Esophagus (tissue), 2 donors: Measurements from ENCODE around the gene MED12L. TPM values are rescaled to one million over a fixed set of nuclear protein-coding genes. Genes with fewer than 3 reads are reported as not detected.

Experiments used
- H3K27ac ChIP-seq, 2 donors: one replicate each; pipeline ENCODE4 v1.5.1; 2013; ENCODE audit warnings: low read depth in 2 of 2, mild to moderate bottlenecking in 2 of 2, inconsistent platforms in 1 of 2, low read length in 1 of 2, moderate library complexity in 1 of 2
- H3K27me3 ChIP-seq, 2 donors: one replicate each; pipeline ENCODE4 v1.6.1; 2013; ENCODE audit warnings: low read length in 2 of 2, control low read depth in 1 of 2, mild to moderate bottlenecking in 1 of 2; ENCODE audit not compliant: insufficient read depth in 2 of 2, control insufficient read depth in 1 of 2
- H3K36me3 ChIP-seq, 2 donors: one replicate each; pipeline ENCODE4 v1.6.1; 2013; ENCODE audit warnings: low read length in 1 of 2; ENCODE audit not compliant: control insufficient read depth in 2 of 2, insufficient read depth in 2 of 2
- H3K4me1 ChIP-seq, 2 donors: one replicate each; pipeline ENCODE4 v1.6.1; 2013; ENCODE audit warnings: low read length in 1 of 2; ENCODE audit not compliant: control insufficient read depth in 2 of 2, insufficient read depth in 2 of 2
- H3K4me3 ChIP-seq, 2 donors: one replicate each; pipeline ENCODE4 v1.5.1; 2013; ENCODE audit warnings: low read length in 2 of 2, mild to moderate bottlenecking in 2 of 2, low read depth in 1 of 2, moderate library complexity in 1 of 2
- H3K9me3 ChIP-seq, 2 donors: one replicate each; pipeline ENCODE4 v1.6.1; 2013; ENCODE audit warnings: mild to moderate bottlenecking in 2 of 2, low read depth in 1 of 2, low read length in 1 of 2, moderate library complexity in 1 of 2; ENCODE audit not compliant: control insufficient read depth in 2 of 2, insufficient read depth in 1 of 2
- WGBS, 2 donors: extraction: QIAGEN DNeasy Blood & Tissue Kit; methylation state at CpG; one replicate each; pipeline ENCODE4 v1.1.7; 2013; 5-methylcytosine and 5-hydroxymethylcytosine counted together
- polyA plus RNA-seq, 2 donors: library from polyadenylated mRNA; stranded (reverse); fragments of 200-250 nt; gene quantifications; one replicate each; pipeline ENCODE4 v1.2.3, GENCODE V29; 2013
- donor health status: healthy with polysubstance abuse.
- donor health status: Bipolar disorder and iron deficiency.

The MED12L gene
- polyA plus RNA-seq, 2 donors: 0.05 to 0.08 TPM

GRCh38 chr3:151407928-151408327 is 322.5 kb downstream of the MED12L start:
- no peak overlapping the region for H3K27ac ChIP-seq
- no peak overlapping the region for H3K4me3 ChIP-seq
- H3K36me3 ChIP-seq: no peaks in the 10 kb centered on the region
- no peaks in the 10 kb centered on the region for H3K9me3 ChIP-seq
- no peaks in the 10 kb centered on the region for H3K27me3 ChIP-seq
- 83 to 90% methylated on average over 2 of the region's 2 CpGs for WGBS, 2 donors
- no peaks in the 10 kb centered on the region for H3K4me1 ChIP-seq

- Histone ChIP-seq H3K27ac (no peak overlapping the region), H3K36me3 (no peaks in the 10 kb centered on the region), H3K4me1 (no peaks in the 10 kb centered on the region), H3K4me3 (no peak overlapping the region), H3K27me3 (no peaks in the 10 kb centered on the region), H3K9me3 (no peaks in the 10 kb centered on the region)
- 89 to 91% methylated on average over 9 of the region's 9 CpGs for WGBS, 2 donors
These were observed 325.6 kb downstream of the MED12L start for GRCh38 chr3:151410891-151411559.

GRCh38 chr3:151412989-151413388 is 327.5 kb downstream of the MED12L start:
- Histone ChIP-seq H3K4me1 (no peaks in the 10 kb centered on the region), H3K4me3 (no peak overlapping the region), H3K36me3 (no peaks in the 10 kb centered on the region), H3K27ac (no peak overlapping the region), H3K27me3 (no peaks in the 10 kb centered on the region), H3K9me3 (no peaks in the 10 kb centered on the region)
- 84 to 89% methylated on average over 5 of the region's 5 CpGs for WGBS, 2 donors

DNA sequence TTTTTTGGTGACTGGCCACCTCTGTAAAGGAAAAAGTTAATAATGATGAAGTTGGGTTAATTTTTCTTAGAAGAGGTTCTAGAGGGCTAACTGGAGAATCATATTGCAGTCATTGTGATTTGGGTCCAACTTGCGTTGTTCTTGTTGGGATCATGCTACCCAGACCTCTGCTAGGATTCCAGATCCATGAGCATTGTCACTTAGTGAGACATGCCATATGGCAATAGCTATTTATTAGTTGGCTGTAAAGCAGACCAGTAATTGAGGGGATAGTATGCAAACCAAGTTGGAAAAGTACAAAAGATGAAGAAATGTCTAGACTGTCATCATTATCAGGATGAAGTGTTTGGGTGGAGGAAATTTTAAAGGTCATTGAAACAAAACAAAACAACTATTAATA is 329.8 kb downstream of the MED12L start:
- no peaks in the 10 kb centered on the region for H3K36me3 ChIP-seq
- H3K4me1 ChIP-seq: no peaks in the 10 kb centered on the region
- no peaks in the 10 kb centered on the region for H3K27me3 ChIP-seq
- H3K27ac ChIP-seq: no peak overlapping the region
- no peaks in the 10 kb centered on the region for H3K9me3 ChIP-seq
- 59 to 80% methylated on average over 1 of the region's 1 CpG for WGBS, 2 donors
- no peak overlapping the region for H3K4me3 ChIP-seq

- Histone ChIP-seq H3K9me3 (no peaks in the 10 kb centered on the region), H3K27me3 (no peaks in the 10 kb centered on the region), H3K36me3 (no peaks in the 10 kb centered on the region), H3K4me3 (no peak overlapping the region), H3K4me1 (no peaks in the 10 kb centered on the region), H3K27ac (no peak overlapping the region)
- 74 to 79% methylated on average over 6 of the region's 6 CpGs for WGBS, 2 donors
These were observed 334.3 kb downstream of the MED12L start for GRCh38 chr3:151419806-151420205.

DNA sequence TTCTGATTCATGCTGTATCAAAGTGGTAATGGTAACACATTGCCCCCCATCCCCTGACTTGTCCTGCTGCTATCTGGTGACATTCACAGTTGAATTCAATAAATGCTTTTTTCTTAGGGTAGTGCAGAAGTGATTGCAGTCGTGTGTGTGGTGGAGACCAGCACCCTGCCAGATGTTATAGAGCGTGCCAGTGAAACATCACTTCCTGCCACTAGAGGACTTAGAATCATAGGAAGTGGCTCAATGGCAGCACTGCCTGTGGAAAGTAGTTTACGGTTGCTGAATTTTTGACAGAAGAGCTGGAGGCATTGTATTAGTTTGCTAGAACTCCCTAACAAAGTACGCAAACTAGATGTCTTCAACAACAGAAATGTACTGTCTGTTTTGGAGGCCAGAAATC is 336.5 kb downstream of the MED12L start:
- H3K9me3 ChIP-seq: no peaks in the 10 kb centered on the region
- no peak overlapping the region for H3K27ac ChIP-seq
- H3K36me3 ChIP-seq: no peaks in the 10 kb centered on the region
- H3K27me3 ChIP-seq: no peaks in the 10 kb centered on the region
- 72 to 81% methylated on average over 4 of the region's 4 CpGs for WGBS, 2 donors
- H3K4me1 ChIP-seq: no peaks in the 10 kb centered on the region
- H3K4me3 ChIP-seq: no peak overlapping the region

GRCh38 chr3:151423091-151423490 is 337.6 kb downstream of the MED12L start:
- Histone ChIP-seq H3K27me3 (no peaks in the 10 kb centered on the region), H3K4me1 (no peaks in the 10 kb centered on the region), H3K27ac (no peak overlapping the region), H3K9me3 (no peaks in the 10 kb centered on the region), H3K36me3 (no peaks in the 10 kb centered on the region), H3K4me3 (no peak overlapping the region)
- WGBS, 2 donors: 81 to 85% methylated on average over 5 of the region's 5 CpGs

DNA sequence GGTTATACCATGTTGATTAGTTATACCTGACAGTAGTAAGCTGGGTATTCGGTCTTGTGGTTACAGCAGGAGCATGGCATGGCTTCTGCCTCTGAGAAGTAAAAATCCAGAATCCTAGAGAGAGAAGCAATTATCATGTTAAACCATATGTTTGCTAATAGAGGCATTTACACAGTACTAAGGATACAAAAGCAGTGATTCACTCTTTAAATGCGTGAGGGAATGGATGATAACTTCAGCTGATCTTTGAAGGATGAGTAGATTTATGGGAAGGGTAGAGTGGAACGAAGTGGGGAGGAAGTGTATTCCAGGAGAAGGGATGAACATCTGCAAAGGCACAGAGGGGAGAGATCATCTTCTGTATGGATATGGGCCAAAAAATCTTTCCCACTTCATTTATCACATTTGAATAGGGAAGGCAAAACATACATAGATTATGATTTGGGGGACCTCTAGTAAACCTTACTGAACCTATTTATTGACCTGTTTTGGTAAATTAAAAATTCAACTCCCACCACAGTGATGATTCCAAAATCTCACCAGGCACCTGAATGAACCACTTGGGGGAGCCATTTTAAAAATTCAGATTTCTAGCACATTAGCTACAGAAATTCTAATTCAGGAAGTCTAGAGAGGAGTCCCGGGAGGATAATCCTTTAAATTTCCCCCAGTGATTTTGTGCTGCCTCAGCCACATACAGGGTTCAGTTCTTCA is 340.3 kb downstream of the MED12L start:
- H3K27me3 ChIP-seq: no peaks in the 10 kb centered on the region
- no peak overlapping the region for H3K4me3 ChIP-seq
- H3K9me3 ChIP-seq: no peaks in the 10 kb centered on the region
- H3K36me3 ChIP-seq: no peaks in the 10 kb centered on the region
- WGBS, 2 donors: 65 to 71% methylated on average over 4 of the region's 4 CpGs
- H3K27ac ChIP-seq: no peak overlapping the region
- no peaks in the 10 kb centered on the region for H3K4me1 ChIP-seq

- H3K4me3 ChIP-seq: no peak overlapping the region
- no peaks in the 10 kb centered on the region for H3K4me1 ChIP-seq
- no peaks in the 10 kb centered on the region for H3K27me3 ChIP-seq
These were observed 340.8 kb downstream of the MED12L start for GRCh38 chr3:151426341-151426657.

GRCh38 chr3:151428386-151428785 is 342.9 kb downstream of the MED12L start:
- H3K4me3 ChIP-seq: no peak overlapping the region
- no peaks in the 10 kb centered on the region for H3K4me1 ChIP-seq
- WGBS, 2 donors: 83 to 90% methylated on average over 2 of the region's 2 CpGs

More at GRCh38 chr3:151426341-151426657, 340.8 kb downstream of the MED12L start:
- Histone ChIP-seq H3K36me3 (no peaks in the 10 kb centered on the region), H3K9me3 (no peaks in the 10 kb centered on the region), H3K27ac (no peak overlapping the region)

More at GRCh38 chr3:151428386-151428785, 342.9 kb downstream of the MED12L start:
- H3K9me3 ChIP-seq: no peaks in the 10 kb centered on the region
- H3K27ac ChIP-seq: no peak overlapping the region
- no peaks in the 10 kb centered on the region for H3K36me3 ChIP-seq
- no peaks in the 10 kb centered on the region for H3K27me3 ChIP-seq
